Myocyte (in vitro differentiated cells): Measurements from ENCODE around the gene FCRL5. TPM values are rescaled to one million over a fixed set of nuclear protein-coding genes. Genes with fewer than 3 reads are reported as not detected.

Experiments
- total RNA-seq: library from RNA; depleted of rRNA; stranded (reverse); fragments of >200 nt; gene quantifications from 2 replicates; pipeline ENCODE4 v1.2.3, GENCODE V29; 2014

The FCRL5 gene
- total RNA-seq, 1 donor from 2014 or later: not detected

Other genes starting within 250 kb of the FCRL5 start
- not detected in 2 replicates for gene FCRL4, start 45.6 kb upstream of the FCRL5 start, total RNA-seq
- not detected in 2 replicates for gene FCRL3, start 148.3 kb upstream of the FCRL5 start, total RNA-seq
- not detected in 2 replicates for gene FCRL2, start 224.6 kb upstream of the FCRL5 start, total RNA-seq